Measurements from ENCODE around the gene RNH1.

Gene RNH1

DNA sequence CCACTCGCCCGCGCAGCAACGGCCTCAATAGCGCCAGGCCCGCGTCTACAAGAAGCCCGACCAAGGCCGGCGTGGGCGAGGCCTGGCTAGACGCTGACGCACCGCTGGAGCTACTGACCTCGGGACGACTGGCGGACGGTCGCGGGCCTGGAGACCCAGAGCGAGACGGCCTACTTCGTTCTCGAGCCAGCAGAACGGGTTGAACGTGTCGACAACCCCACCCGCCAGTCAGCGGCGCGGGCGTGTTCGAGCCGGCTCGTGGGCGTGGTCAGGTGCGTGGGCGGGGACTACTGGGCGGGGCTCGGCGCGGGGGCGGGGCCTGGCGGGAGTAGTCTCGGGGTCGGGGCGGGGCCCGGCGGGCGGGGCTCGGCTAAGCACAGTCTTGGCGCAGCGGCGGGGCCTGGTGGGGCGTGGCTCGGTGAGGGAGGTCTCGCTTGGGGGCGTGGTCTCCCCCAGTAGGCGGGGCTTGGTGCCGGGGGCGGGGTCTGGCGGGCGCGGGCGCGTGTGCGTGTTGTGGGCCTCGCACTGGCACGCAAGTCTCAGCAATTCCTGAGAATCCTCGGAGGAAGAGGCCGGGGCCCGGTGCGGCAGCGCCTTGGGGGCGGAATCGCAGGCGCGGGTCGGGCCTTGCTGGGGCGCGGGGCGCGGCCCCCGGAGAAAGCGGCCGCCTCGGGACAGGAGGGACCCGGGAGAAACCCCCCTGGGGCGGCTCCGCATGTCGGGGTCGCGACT, at the start of gene RNH1:
Gene RNH1 (minus strand): TSS at position 248 of the 732 bp plus-strand sequence. CDS start 5,080 bp downstream, outside the sequence.
- peak; percentile 99 for DNase-seq

DNA sequence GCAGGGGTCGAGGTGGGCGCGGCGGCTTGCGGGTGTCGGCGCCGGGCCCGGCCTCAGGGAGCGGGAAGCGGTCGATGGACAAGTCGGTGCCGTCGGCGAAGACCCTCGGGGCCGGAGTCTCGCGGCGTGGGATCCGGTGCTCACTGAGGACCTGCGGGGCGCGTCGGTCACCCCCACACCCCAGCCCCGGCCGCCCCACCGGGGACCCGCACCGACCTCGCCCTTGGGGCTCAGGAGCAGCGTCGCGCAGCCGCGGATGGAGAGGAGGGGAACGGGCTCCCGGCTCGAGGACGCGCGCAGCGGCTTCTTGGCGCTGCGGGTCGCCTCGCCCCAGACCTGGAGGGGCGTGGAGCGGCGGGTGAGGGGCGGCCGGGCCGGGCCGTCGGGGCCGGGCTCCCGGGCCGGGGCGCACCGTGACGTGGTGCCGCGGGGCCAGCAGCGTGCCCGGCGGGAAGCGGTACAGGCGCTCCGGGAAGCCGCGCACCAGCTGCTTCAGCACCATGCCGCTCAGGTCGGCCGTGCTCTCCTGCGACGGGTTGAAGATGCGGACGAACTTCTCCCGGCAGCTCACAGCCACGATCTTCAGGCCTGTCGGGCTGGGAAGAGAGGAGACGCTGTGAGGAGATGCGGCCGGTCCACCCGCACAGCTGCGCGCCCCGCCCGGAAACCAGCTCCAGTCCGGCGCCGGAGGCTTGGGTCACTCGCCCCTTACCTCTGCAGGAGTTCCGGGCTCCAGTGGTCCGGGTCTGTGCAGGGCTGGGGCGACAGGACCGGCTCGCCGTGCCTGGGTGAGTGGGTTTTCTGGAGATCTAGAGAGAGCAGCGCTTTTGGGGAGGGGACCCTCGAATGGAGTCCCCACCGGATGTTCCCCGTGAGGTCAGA, 49.0 kb upstream of the RNH1 start:
- DNase-seq = no peak

DNA sequence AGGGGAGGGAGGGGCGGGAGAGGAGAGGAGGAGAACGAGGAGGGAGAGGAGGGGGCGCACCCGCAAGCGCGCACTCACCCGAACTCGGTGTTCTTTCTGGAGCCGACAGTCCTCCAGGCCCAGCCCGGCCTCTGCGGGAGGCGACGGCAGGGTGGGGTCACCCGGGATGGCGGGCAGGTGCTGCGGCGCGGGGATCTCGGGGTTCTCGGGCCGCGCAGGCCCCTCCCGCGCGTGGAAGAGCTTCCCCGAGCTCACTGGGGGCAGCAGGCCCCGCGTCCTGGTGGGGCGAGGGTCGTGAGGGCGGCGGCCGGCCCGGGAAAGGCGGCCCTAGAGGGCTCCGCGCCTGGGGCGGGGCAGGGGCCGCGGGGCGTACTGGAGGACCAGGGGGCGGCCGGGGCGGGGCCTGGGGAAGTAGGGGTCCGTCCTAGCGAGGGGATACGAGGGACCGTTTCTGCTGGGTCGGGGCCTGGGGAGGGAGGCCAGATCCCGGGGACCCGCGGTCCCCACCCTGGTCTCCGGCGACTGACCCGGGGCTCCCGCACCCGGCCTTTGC, 48.3 kb upstream of the RNH1 start:
- no peak for DNase-seq

DNA sequence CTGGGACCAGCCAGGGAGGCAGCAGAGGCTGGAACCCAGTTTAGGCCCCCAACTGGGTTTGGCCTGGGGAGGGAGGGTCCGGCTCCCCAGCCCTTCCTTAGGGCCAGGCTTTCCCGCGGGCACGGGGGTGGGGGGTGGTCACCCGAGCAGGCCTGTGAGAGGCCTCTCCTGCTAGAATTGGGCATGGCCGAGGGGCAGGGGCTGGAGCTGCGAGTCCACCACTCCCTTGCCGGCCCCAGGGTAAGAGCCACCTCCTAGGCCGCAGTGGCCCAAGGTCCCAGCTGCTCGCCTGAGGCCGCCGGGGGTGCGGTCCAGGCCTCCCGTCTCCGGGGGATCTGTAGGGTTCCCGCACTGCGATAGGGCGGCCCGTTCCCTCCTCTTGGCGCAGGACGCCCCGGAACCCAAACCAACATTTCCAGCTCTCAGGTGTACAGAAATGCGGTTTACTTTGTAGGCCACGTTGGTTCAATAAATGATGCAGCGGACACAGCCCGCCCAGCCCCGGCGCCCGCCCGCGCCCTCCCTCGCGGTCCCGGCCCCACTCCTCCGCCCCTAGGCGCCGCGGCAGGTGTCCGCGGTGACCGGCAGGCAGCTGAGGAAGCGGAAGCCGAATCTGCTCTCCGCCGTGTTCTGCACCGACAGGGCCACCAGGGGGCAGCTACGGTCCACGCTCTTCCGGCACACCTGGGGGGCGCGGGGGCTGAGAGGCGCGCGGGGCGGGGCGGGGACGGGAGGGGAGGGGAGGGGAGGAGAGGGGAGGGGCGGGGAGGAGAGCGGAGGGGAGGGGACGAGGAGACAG, 47.6 kb upstream of the RNH1 start:
- peak; percentile 76 for DNase-seq

DNA sequence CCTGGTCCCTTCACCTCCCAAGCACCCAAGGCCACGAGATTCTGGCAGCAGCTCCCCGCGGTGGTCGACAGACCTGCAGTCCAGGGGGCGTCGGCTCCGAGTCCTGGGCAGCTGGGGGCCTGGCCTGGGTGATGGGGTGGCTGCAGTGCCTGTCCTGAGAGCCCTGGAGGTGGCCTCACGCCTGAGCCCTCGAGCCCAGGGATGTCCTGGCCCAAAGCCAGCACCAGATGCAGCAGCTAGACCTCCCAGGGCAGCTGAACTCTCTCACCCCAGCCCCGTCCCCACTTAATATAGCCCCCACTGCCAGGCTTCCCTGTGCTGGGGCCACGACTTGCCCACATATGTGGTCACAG, 46.9 kb upstream of the RNH1 start:
- DNase-seq = no peak

DNA sequence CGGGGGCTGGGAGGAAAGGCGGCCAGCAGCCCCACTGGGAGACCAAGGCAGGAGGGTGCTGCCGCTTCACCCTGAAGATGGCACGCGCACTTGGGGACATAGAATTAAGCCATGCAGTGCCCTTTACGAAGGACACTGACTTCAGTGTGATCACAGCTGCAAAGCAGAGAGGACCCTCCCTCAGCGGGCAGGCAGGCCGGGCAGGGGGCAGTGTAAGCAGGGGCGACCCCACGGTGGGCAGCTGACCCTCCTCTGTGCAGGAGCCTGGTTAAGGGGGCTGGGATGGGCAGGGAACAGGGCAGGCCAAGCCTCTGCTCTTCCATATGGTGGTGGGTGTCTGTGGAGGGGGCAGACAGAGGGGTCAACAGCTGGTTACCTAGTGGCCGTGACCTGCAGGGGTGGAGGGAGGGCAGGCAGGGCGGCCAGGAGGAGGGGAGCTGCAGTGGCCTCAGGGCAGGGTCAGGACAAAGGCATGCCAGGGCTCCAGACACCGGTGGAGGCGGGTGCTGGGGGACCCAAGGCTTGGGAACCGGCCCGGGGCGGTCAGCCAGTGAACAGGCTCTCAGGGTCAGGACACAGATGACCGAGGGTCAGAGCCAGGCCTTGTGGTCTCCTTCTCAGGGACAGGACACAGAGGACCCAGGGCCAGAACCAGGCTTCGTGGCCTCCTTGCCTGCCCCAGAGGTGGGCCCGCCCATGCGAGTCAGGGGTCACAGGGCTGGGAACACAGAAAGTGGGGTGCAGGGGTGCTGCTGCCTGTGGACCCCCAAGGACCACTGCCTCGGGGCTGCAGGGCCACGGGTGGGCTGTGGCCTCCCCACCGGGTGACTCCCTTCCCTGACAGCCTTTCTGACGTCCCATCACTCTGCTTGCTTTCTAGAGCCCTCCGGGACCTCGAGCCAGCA, 46.3 kb upstream of the RNH1 start:
- DNase-seq = no peak

DNA sequence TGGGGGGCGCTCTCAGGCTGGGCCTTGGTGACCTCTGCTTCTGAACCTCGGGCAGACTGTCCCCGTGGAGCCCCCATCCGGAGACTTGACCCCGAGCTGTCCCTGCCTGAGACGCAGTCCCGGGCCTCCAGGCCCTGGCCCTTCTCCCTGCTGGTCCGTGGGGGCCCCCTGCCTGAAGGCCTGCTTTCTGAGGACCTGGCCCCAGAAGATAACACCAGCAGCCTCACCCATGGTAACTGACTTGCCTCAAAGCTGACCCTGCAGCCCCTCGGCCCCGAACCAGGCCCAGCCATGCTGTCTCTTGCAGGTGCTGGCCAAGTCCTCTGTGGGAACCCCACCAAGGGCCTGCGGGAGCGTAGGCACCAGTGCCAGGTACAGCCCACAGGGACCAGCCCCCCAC, 44.6 kb upstream of the RNH1 start:
- DNase-seq = no peak

DNA sequence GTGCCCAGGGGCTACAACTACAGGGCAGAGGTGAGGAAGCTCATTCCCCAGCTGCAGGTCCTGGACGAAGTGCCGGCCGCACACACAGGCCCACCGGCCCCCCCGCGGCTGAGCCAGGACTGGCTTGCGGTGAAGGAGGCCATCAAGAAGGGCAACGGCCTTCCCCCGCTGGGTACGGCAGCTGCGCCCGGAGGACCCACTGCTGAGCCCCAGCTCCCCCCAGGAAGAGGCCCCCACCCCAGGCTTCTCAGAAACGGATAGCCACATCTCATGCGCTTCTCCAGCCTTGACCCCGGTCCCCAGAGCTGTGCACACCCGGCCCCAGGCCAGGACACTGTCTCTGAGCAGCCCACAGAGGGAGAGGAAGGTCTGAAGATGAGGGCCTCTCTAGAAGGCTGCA, 44.1 kb upstream of the RNH1 start:
- no peak for DNase-seq

DNA sequence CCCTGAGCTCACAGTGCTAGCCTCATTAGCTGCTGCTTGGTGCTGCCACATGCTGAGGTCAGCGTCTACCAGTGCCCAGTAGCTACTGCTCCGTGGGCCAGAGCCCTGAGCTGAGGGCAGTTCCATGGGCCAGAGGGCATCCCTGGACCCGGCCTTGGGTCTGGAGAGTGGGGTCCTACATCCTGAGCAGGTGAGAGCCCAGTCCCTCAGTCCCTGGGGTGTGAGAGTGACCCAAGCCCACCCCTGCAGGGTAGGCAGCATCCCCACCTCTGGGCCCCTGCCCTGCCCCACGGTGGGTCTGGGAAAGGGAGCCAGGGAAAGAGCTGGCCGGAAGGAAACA, 43.7 kb upstream of the RNH1 start:
- no peak for DNase-seq

DNA sequence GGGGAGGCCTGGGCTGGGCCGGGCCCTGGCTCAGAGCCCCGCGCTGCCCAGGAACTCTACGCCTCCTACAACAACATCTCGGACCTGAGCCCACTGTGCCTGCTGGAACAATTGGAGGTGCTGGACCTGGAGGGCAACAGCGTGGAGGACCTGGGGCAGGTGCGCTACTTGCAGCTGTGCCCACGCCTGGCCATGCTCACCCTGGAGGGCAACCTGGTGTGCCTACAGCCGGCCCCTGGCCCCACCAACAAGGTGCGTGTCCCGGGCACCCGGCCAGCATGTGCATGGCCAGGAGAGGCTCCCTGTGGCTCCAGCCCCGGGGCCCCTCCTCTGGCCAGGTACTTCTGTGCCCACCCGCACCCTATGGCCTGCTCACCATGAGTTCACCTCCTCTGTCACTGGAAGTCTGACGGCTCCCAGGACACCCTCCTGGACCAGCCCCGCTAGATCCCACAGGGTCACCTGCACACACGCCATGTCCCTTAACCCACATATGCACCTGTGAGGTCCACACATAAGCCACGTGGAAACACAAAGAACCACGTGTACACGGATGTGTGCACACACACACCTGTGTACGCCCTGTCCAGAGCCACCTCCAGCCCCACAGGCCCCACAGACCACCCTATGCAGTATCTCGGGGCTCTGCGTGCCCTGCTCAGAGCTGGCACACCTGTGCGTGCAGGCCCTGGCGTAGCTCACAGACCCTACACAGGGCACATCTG, 43.1 kb upstream of the RNH1 start:
- no peak for DNase-seq

DNA sequence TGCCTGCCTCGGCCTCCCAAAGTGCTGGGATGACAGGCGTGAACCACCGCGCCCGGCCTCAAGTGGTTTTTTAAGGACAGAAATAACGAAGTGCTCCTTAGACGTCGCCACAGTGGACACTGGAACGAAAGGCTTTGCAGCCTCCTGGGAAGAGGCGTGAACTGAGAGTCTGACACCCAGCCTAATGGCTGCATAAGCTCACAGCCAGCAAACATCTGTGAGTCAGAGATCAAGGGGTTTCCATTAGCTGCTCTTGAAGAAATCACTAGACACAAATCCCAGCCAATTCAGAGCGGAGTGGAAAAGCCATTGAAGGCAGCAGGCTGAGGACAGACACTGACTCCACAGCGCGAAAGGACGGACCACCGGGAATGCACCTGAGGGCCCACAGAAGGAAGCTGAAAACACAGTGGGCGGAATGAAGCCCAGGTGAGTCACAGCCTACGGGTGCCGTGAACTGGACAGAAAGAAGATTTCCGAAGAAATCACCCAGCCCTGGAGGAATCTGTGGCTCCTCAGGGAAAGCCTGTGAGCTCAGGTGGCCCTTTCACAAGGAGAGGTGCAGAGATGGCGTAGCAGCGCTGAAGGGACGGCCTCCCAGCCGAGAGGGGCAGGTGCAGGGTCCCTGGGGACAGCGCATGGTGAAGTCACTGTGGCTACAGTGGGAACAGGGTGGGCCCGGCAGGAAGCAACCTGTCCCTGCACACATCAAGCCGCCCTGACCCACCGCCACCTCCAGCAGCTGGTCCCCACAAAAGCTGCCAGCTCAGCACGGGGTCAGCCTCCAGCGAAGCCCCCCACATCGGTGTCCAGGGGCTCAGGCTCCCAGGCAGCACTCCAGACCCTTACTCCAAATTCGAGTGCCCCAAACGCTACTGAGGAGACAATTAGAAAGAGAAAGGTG, 41.9 kb upstream of the RNH1 start:
- DNase-seq = no peak

DNA sequence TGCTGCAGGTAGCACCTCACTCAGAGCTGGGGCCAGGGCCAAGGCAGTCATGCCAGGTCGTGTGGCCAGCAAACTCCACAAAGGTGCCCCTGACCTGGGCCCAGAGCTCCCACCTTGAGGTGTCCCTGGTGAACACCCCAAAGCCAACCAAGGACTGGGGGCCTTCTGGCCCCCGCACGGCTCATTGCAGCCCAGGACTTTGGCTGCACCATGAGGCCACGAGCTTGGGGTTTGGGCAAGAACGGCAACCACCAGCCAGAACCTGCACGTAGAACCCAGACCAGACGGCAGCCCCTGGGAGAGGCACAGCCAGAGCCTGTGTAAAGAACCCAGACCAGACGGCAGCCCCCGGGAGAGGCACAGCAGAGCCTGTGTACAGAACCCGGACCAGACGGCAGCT, 38.1 kb upstream of the RNH1 start:
- no peak for DNase-seq

DNA sequence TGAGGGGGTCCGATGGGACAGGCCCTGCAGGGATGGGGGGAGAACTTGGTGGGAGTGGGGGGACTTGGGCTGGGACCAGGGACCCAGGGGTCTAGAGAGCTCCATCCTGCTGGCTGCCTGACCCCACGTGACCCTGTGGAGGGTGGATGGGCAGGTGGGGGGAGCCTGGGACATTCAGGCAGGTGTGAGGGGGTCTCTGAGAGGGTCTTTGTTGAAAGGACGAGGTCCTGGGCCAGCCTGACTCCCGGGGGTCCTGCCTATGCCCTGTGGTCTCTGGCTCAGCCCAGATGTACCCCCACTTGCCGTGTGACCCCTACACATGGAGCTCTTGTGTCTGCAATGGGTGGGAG, 37.8 kb upstream of the RNH1 start:
- no peak for DNase-seq

DNA sequence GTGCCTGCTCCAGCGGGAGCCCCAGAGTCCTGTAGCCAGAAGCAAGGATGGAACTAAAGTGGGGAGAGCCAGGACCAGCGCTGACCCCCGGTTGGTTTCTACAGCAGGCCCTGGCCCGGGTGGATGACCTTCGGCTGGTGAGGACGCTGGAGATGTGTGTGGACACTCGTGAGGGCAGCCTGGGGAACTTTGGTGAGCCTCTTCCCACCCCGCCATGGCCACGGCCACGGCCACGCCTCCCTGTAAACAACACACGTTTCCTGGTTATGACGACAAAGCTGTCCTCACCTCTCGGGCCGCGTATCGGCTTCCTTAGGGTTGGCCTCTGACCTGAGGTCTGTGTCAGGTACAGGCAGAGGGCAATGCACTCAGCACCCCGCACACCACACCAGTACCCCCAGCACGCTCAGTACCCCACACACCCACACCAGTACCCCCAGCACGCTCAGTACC, 34.4 kb upstream of the RNH1 start:
- DNase-seq = no peak

DNA sequence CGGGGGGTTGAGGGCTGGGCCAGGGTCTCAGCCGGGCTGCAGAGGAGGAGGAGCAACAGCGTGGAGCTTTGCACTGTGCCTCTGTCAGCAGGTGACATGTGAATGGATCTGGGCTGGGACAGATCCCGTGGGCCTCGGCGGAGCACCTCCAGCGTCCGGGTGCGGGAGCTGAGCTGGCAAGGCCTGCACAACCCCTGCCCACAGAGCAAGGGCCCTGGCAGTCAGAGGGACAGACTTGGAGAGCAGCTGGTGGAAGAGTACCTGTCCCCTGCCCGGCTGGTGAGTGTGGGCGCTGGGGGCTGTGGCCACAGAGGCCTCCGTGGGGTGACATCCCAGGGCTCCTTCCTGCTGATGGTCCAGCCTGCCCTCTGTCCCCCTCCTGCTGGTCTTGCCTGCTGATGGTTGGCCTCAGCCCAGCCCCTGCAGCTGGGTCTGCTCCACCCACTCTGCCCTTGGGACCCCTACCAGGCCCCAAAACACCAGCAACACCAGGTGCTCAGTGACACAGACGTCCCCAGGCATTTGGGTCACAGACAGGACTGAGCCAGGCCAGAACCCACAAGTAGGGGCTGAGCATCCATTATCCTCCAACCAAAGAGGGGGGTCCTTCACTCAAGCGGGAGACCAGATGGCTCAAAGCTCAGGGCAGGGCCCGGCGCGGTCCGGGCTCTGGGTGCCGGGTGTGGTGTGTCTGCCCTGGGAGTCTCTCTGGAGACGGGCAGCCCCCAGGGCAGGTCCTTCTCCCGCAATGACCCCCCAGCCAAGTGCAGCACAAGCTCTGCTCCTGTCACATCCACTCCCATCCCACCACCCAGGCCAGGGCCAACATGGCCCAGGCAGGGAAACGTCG, 33.8 kb upstream of the RNH1 start:
- DNase-seq = no peak

DNA sequence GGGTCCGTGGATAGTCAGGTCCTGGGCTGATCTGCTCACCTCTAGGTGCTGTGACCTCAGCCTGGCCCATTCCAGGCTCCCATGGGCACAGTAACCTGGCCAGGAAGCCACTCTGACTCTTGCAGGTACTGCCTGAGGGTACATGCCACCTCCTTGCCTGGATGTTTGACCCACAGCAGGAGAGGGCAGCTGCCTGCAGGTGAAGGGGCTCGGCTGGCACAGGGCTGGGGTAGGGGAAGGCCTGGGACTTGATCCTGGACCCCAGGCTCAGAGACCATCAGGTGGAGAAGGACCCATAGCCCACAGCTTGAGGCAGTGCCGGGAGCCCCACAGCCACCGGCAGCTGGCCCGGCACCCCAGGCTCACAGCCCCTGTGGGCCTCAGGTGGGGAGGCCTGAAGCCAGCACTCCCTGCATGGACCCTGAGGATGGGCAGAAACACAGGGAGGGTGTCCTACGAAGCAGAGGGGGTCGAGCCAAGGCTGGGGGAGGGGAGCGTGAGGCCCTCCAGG, 33.0 kb upstream of the RNH1 start:
- DNase-seq = no peak

DNA sequence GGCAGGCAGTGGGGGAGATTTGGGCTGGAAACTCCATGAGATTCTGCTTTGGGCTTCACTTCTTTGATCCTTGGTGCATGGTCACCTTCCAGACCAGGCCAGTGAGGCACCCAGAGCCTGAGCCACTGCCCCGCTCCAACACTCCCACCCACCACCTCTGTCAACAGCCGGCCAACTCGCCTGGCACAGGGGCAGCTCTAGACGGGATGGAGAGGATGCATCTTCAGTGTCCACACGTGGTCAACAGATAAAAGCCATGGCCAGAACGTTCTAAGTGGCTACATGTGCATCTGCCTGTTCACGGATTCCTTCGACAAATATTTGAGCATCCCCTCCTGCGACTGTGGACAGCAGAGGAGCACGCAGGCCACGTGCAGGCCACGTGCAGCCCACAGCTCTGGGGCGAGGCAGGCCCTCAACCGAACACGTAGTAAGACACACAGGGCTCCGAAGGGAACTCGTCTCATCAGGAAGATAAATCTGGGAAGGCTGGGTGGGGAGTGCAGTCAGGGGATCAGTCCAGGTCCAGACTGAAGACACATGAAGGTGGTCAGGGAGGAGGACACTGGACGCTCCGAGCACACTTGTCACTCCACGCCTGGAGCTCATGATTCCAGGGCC, 31.5 kb upstream of the RNH1 start:
- no peak for DNase-seq

DNA sequence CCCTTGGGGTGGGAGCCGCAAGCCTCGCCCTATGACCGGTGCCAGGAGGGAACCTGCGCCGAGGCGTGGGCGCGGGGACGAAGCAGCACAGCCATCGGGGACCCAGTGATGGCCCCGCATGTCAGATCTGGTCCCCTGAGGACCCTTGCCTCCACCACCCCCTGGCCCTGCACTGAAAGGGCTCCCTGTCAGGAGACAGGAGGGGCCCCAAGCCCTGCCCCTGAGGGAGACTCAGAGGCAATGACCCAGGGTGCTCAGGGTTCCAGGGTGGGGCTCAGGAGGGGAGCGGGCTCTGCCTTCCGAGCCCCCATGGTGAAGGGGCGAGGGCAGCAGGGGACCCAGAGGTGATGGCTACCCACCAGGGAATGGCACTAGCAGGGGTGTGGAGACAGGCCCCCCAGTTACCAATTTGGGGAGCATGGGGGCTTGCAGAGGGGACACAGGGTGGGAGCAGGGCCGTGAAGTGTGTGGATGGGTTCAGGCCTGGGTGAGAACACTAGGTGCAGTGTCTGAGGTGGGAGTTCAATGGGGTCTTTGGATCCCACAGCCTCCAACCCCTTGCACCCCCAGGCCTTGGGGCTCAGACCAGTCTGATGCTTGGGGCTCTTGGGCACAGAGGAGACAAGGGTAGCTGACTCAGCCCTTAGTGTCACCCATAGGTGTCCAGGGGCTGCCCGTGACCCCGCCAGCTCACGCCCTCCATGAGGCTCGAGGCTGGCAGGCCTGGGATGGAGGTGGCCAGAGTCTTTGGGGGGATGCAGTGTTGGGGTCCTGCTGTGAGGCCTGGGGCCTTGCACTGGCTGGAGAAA, 30.8 kb upstream of the RNH1 start:
- DNase-seq = no peak
